Mesendoderm (in vitro differentiated cells): Measurements from ENCODE around the gene NFIA.

Experiments
- DNase-seq: peaks from one replicate; pipeline ENCODE4 v3.0.0; 2013
- H2AK5ac ChIP-seq: 2 replicates; pipeline ENCODE4 v1.6.1; 2013; ENCODE audit warnings: low read length, inconsistent platforms
- H2BK120ac ChIP-seq: 2 replicates; pipeline ENCODE4 v1.6.1; 2013; ENCODE audit warnings: low read depth, mild to moderate bottlenecking, low read length, moderate library complexity, mixed read lengths
- H2BK15ac ChIP-seq: replicated peaks from 2 replicates; pipeline ENCODE4 v1.6.1; 2013; ENCODE audit warnings: low read depth, mild to moderate bottlenecking, moderate library complexity
- H2BK5ac ChIP-seq: 2 replicates; pipeline ENCODE4 v1.6.1; 2013; ENCODE audit warnings: low read length, inconsistent platforms
- H3K18ac ChIP-seq: 2 replicates; pipeline ENCODE4 v1.6.1; 2013; ENCODE audit warnings: mild to moderate bottlenecking, low read length, mixed read lengths
- H3K23ac ChIP-seq: one replicate; pipeline ENCODE4 v1.6.1; 2013; ENCODE audit warnings: low read length
- H3K27ac ChIP-seq: 2 replicates; pipeline ENCODE4 v1.5.1; 2013; ENCODE audit warnings: low read depth, mild to moderate bottlenecking, inconsistent platforms, low read length, moderate library complexity
- H3K27me3 ChIP-seq: 2 replicates; pipeline ENCODE4 v1.6.1; 2013; ENCODE audit warnings: low read length, control low read depth, mild to moderate bottlenecking, inconsistent platforms; ENCODE audit not compliant: insufficient read depth, poor library complexity
- H3K36me3 ChIP-seq: 2 replicates; pipeline ENCODE4 v1.6.1; 2013; ENCODE audit warnings: low read length, inconsistent platforms; ENCODE audit not compliant: control insufficient read depth, insufficient read depth
- H3K4ac ChIP-seq: one replicate; pipeline ENCODE4 v1.6.1; 2013; ENCODE audit warnings: low read depth, mild to moderate bottlenecking, low read length, moderate library complexity
- H3K4me1 ChIP-seq: 2 replicates; pipeline ENCODE4 v1.6.1; 2013; ENCODE audit warnings: low read depth, low read length, inconsistent platforms; ENCODE audit not compliant: control insufficient read depth
- H3K4me2 ChIP-seq: 2 replicates; pipeline ENCODE4 v1.6.1; 2013; ENCODE audit warnings: low read length
- H3K4me3 ChIP-seq: 2 replicates; pipeline ENCODE4 v1.5.1; 2013; ENCODE audit warnings: mild to moderate bottlenecking, low read length
- H3K56ac ChIP-seq: one replicate; pipeline ENCODE4 v1.6.1; 2013; ENCODE audit warnings: low read length
- H3K79me1 ChIP-seq: 2 replicates; pipeline ENCODE4 v1.6.1; 2013; ENCODE audit warnings: low read length, inconsistent platforms
- H3K79me2 ChIP-seq: 2 replicates; pipeline ENCODE4 v1.6.1; 2013; ENCODE audit warnings: mild to moderate bottlenecking, low read length; ENCODE audit not compliant: control insufficient read depth, insufficient read depth
- H3K9ac ChIP-seq: 2 replicates; pipeline ENCODE4 v1.6.1; 2013; ENCODE audit warnings: low read length, inconsistent platforms
- H4K5ac ChIP-seq: one replicate; pipeline ENCODE4 v1.6.1; 2013; ENCODE audit warnings: low read length
- H4K8ac ChIP-seq: one replicate; pipeline ENCODE4 v1.6.1; 2013; ENCODE audit warnings: low read depth, mild to moderate bottlenecking, control low read depth, low read length, moderate library complexity
- WGBS: extraction: QIAGEN DNeasy Blood & Tissue Kit; methylation state at CpG from one replicate; pipeline ENCODE4 v1.1.7; 2013; ENCODE audit warnings: low lambda C conversion rate, missing lambda C conversion rate; ENCODE audit not compliant: insufficient coverage; ENCODE audit errors: extremely low coverage; 5-methylcytosine and 5-hydroxymethylcytosine counted together

NFIA gene

DNA sequence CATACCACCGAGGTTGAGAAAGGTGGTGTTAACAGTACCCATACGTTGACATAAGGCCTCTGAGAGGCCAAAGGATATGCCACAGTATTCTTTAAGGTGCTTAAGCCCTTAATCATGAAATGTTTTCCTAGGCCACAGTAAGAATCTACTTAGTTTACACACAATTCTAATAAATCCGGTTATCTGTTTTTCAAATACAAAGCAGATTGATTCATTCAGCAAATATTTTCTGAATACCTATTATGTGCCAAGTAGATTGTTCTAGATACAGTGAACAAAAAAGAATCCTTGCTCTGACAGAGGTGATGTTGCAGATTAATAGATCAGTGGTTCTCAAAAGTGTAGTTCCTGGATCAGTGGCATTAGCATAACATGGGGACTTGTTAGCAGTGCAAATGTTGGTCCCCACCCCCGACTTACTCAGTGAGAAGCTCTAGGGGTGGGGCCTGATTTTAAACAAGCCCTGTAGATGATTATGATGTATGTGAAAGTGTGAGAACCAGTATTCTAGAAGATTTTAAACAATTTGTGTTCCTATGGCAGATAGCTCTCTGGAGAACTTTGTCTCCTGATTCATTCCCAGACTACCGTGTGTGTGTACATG lies 61.6 kb downstream of the NFIA start:
- Histone ChIP-seq H3K27ac (no peak overlapping the region), H3K79me2 (no peaks in the 10 kb centered on the region), H3K9ac (no peak overlapping the region), H3K23ac (no peak overlapping the region), H2BK120ac (no peak overlapping the region), H3K4ac (no peak overlapping the region), H2BK5ac (no peak overlapping the region), H3K4me1 (peaks cover 9% of the 10 kb centered on the region), H2AK5ac (no peak overlapping the region), H3K27me3 (no peaks in the 10 kb centered on the region), H3K79me1 (no peaks in the 10 kb centered on the region), H4K5ac (no peak overlapping the region), H3K56ac (no peak overlapping the region), H4K8ac (no peak overlapping the region), H3K36me3 (no peaks in the 10 kb centered on the region), H3K18ac (no peak overlapping the region), H3K4me2 (no peak overlapping the region), H2BK15ac (no peak overlapping the region), H3K4me3 (no peak overlapping the region)
- no CpG with 5 or more reads among the region's 5 CpGs for WGBS
- DNase-seq = no peak

DNA sequence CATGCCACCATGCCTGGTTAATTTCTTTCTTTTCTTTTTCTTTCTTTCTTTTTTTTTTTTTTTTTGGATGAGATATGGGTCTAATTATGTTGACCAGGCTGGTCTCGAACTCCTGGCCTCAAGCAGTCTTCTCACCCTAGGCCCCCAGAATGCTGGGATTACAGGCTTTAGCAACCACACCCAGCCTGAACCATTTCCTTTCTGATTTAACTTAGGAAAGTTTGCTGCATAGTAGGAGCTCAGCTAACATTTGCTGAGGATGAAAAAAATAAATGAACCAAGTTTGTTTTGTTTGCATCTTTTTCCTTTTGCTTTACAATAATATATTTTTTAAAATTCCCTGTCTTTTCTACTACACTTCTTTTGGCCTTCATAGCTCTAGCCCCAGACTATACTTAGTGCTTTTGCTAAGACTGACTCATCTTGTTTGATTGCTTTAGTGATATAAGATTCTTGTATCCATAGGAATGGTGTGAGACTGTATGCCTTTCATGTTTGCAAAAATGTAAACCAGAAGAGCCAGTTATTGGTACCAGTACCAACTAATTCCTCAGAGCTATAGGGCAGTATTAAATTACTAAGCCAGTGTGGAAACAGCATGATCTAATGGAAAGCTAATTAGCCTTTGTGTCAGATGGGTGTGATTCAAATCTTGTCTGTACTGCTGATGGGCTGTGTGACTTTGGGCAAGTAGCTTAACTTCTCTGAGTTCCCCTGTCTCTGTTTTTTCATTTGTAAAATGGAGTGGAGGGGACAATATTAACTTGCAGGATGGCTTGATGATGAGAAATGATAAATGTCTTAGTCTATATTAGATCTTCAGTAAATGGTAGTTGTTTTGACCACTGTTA lies 66.9 kb downstream of the NFIA start:
- H3K56ac ChIP-seq = no peak overlapping the region
- H4K5ac ChIP-seq = no peak overlapping the region
- H3K4me2 ChIP-seq = no peak overlapping the region
- H3K4me1 ChIP-seq = no peaks in the 10 kb centered on the region
- H4K8ac ChIP-seq = no peak overlapping the region
- H3K79me1 ChIP-seq = no peaks in the 10 kb centered on the region
- no peaks in the 10 kb centered on the region for H3K79me2 ChIP-seq
- H3K4ac ChIP-seq = no peak overlapping the region
- no peaks in the 10 kb centered on the region for H3K36me3 ChIP-seq
- H3K18ac ChIP-seq = no peak overlapping the region
- H2AK5ac ChIP-seq = no peak overlapping the region
- H3K4me3 ChIP-seq = no peak overlapping the region
- H3K27ac ChIP-seq = no peak overlapping the region
- no peaks in the 10 kb centered on the region for H3K27me3 ChIP-seq
- no peak overlapping the region for H3K23ac ChIP-seq
- H3K9ac ChIP-seq = no peak overlapping the region
- no peak for DNase-seq
- no peak overlapping the region for H2BK5ac ChIP-seq
- no peak overlapping the region for H2BK120ac ChIP-seq
- whole genome bisulfite sequencing = no CpG with 5 or more reads among the region's 1 CpG
- H2BK15ac ChIP-seq = no peak overlapping the region

DNA sequence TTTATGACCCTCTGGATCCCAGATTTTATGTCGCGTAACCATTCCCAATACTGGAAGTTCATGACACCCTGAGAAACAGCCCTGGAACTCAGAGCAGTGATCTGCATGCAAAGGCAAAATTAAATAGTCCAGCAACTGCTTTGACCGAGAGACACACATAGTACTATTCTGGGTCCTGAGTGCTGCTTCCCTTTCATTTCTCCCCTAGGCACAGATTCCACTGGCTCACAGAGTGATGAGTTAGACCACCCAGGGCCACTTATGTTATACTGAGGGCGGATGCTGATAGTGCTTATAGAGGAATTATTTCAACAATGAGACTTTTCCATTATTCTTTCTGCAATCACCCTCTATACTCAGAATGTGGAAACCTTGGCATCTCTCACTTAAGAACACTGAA lies 69.2 kb downstream of the NFIA start:
- H3K56ac ChIP-seq = no peak overlapping the region
- H2BK5ac ChIP-seq = no peak overlapping the region
- WGBS = no CpG with 5 or more reads among the region's 4 CpGs
- H2BK120ac ChIP-seq = no peak overlapping the region
- H3K79me2 ChIP-seq = no peaks in the 10 kb centered on the region
- H4K8ac ChIP-seq = no peak overlapping the region
- no peak overlapping the region for H4K5ac ChIP-seq
- no peaks in the 10 kb centered on the region for H3K36me3 ChIP-seq
- no peak overlapping the region for H2BK15ac ChIP-seq
- H3K18ac ChIP-seq = no peak overlapping the region
- no peak overlapping the region for H3K4me3 ChIP-seq
- no peak overlapping the region for H3K27ac ChIP-seq
- H3K79me1 ChIP-seq = no peaks in the 10 kb centered on the region
- H3K4me2 ChIP-seq = no peak overlapping the region
- no peak overlapping the region for H3K23ac ChIP-seq
- no peaks in the 10 kb centered on the region for H3K4me1 ChIP-seq
- H3K9ac ChIP-seq = no peak overlapping the region
- H3K4ac ChIP-seq = no peak overlapping the region
- no peak for DNase-seq
- H3K27me3 ChIP-seq = no peaks in the 10 kb centered on the region
- H2AK5ac ChIP-seq = no peak overlapping the region

DNA sequence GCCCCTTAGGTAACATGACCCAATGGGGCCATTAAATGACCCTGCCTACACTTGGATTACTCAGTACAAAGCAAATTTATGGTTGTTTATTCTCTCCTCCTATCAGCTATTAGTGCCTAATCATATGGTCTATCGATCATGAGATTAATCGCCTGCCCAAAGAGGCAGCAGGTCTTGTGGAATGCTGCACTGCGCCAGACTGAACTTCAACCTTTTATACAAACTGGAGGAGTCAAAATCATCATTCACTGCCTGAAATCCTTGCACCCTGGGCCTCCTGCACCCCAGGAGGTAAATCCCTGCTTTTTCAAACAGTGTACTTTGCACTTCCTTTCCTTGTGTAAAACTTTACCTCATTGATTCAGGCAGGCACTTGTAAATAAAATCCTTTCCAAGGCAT lies 69.7 kb downstream of the NFIA start:
- no CpG with 5 or more reads among the region's 3 CpGs for WGBS
- H3K56ac ChIP-seq = no peak overlapping the region
- no peaks in the 10 kb centered on the region for H3K4me1 ChIP-seq
- H3K79me2 ChIP-seq = no peaks in the 10 kb centered on the region
- H2BK120ac ChIP-seq = no peak overlapping the region
- H3K23ac ChIP-seq = no peak overlapping the region
- no peak overlapping the region for H2AK5ac ChIP-seq
- H3K79me1 ChIP-seq = no peaks in the 10 kb centered on the region
- H2BK5ac ChIP-seq = no peak overlapping the region
- H3K4me3 ChIP-seq = no peak overlapping the region
- no peak overlapping the region for H3K18ac ChIP-seq
- no peaks in the 10 kb centered on the region for H3K27me3 ChIP-seq
- H4K5ac ChIP-seq = no peak overlapping the region
- H4K8ac ChIP-seq = no peak overlapping the region
- no peak overlapping the region for H3K4me2 ChIP-seq
- DNase-seq = no peak
- no peaks in the 10 kb centered on the region for H3K36me3 ChIP-seq
- H3K27ac ChIP-seq = no peak overlapping the region
- no peak overlapping the region for H2BK15ac ChIP-seq
- H3K9ac ChIP-seq = no peak overlapping the region
- no peak overlapping the region for H3K4ac ChIP-seq

DNA sequence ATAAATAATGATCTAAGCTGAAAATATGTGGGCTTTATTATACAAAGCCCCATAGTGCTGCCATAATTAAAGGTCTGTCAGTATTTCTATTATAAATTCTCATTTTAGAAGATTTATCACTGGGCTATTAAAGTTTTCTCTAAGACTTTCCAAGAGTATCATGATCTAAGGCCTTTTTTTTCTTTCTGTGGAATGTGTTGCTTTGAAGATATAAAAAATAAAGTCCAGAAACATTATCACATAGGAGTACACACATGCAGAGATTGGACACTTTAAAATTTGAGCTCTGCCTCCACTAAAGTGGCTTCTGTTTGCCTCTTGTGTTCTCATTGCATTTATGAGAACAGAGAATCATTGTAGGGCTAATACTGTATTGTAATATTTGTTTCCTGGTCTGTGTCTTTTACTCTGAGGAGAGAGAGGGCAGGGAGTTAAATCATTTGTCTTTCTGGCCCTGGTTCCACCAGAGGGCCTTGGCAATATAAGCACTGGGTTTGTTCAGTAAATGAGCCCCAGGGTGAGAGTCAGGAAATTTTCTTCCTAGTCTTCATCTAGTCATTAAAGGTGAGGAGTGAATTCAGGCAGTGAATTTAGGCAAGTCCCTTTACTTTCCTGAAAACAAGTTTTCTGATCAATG lies 70.2 kb downstream of the NFIA start:
- Histone ChIP-seq H3K4me2 (no peak overlapping the region), H3K18ac (no peak overlapping the region), H3K4me1 (no peaks in the 10 kb centered on the region), H3K27me3 (no peaks in the 10 kb centered on the region), H3K79me2 (no peaks in the 10 kb centered on the region), H2BK15ac (no peak overlapping the region), H3K79me1 (no peaks in the 10 kb centered on the region), H3K4me3 (no peak overlapping the region), H4K5ac (no peak overlapping the region), H3K56ac (no peak overlapping the region), H3K23ac (no peak overlapping the region), H3K36me3 (no peaks in the 10 kb centered on the region), H4K8ac (no peak overlapping the region), H2BK120ac (no peak overlapping the region), H2AK5ac (no peak overlapping the region), H3K27ac (no peak overlapping the region), H2BK5ac (no peak overlapping the region), H3K9ac (no peak overlapping the region), H3K4ac (no peak overlapping the region)
- no peak for DNase-seq
